Endodermal cell (in vitro differentiated cells): ENCODE data around the gene SLC28A1. TPM values are rescaled to one million over a fixed set of nuclear protein-coding genes. Genes with fewer than 3 reads are reported as not detected.
A peak's percentile ranks its signal among the peaks of the same experiment; 100 is the strongest.

Experiments
- DNase-seq: peaks from one replicate; pipeline ENCODE4 v3.0.0-alpha.2; 2017
- H3K27ac ChIP-seq: 2 replicates; pipeline ENCODE4 v1.5.1; 2013; ENCODE audit warnings: mild to moderate bottlenecking, low read depth, low read length, moderate library complexity
- H3K27me3 ChIP-seq: 2 replicates; pipeline ENCODE4 v1.6.1; 2013; ENCODE audit warnings: mild to moderate bottlenecking, low read length, moderate library complexity; ENCODE audit not compliant: insufficient read depth, control insufficient read depth, poor library complexity, severe bottlenecking
- H3K36me3 ChIP-seq: 2 replicates; pipeline ENCODE4 v1.7.0; 2013; ENCODE audit warnings: mild to moderate bottlenecking, low read length, moderate library complexity; ENCODE audit not compliant: control insufficient read depth, insufficient read depth
- H3K4me1 ChIP-seq: one replicate; pipeline ENCODE4 v1.7.0; 2013; ENCODE audit warnings: low read length; ENCODE audit not compliant: control insufficient read depth, insufficient read depth
- H3K4me3 ChIP-seq: 2 replicates; pipeline ENCODE4 v1.5.1; 2013; ENCODE audit warnings: mild to moderate bottlenecking, low read length, moderate library complexity
- H3K9ac ChIP-seq: 2 replicates; pipeline ENCODE4 v1.6.1; 2013; ENCODE audit warnings: mild to moderate bottlenecking, low read length, moderate library complexity; ENCODE audit not compliant: poor library complexity, severe bottlenecking; ENCODE audit errors: extremely low read depth
- H3K9me3 ChIP-seq: 2 replicates; pipeline ENCODE4 v1.6.1; 2013; ENCODE audit warnings: mild to moderate bottlenecking, low read length, moderate library complexity; ENCODE audit not compliant: control insufficient read depth
- H3K27ac Mint-ChIP-seq: 2 replicates; pipeline ENCODE4 v1.8.0; 2020; ENCODE audit warnings: mixed read lengths
- H3K27me3 Mint-ChIP-seq: 2 replicates; pipeline ENCODE4 v1.8.0; 2021; ENCODE audit warnings: mild to moderate bottlenecking, mixed read lengths; ENCODE audit not compliant: insufficient read depth
- H3K36me3 Mint-ChIP-seq: 2 replicates; pipeline ENCODE4 v1.8.0; 2020; ENCODE audit warnings: low read depth, mixed read lengths
- H3K4me1 Mint-ChIP-seq: 2 replicates; pipeline ENCODE4 v1.8.0; 2020; ENCODE audit warnings: mixed read lengths
- H3K4me3 Mint-ChIP-seq: 2 replicates; pipeline ENCODE4 v1.8.0; 2020; ENCODE audit warnings: mild to moderate bottlenecking, moderate library complexity, mixed read lengths
- H3K9me3 Mint-ChIP-seq: 2 replicates; pipeline ENCODE4 v1.8.0; 2020; ENCODE audit warnings: mild to moderate bottlenecking, mixed read lengths
- WGBS, 2 experiments: methylation state at CpG; one replicate each; pipeline versions ENCODE4 v1.1.5 to v1.1.7; 2013; ENCODE audit warnings: missing lambda C conversion rate in 2 of 2, mixed read lengths in 1 of 2; ENCODE audit not compliant: insufficient coverage in 1 of 2, insufficient read length in 1 of 2; 5-methylcytosine and 5-hydroxymethylcytosine counted together
- total RNA-seq, 2 donors: library from RNA; stranded (reverse); fragmentation: NEBNext Ultra II Directional in 1 of 2; extraction: Animal tissue kit (Norgen Biotek cat#: 25700) in 1 of 2; gene quantifications; 2 replicates in 1 of 2; 3 replicates in 1 of 2; pipeline ENCODE4 v1.2.1, GENCODE V29; 2021
- TF ChIP-seq, protein P1 (sequence below): fragments of 200-600 bp; sonication (generic); conservative IDR thresholded peaks from 2 replicates; pipeline ENCODE4 v1.5.0; 2021; ENCODE audit warnings: antibody characterized with exemption, mild to moderate bottlenecking

Gene SLC28A1
- total RNA-seq, 2 donors from 2014 or later: not detected

- WGBS, 2 experiments: 85% methylated on average over 5 of the region's 5 CpGs; no CpG with 5 or more reads in 1 of the 2 experiments
- peaks cover 30% of the 10 kb centered on the region for H3K27me3 ChIP-seq
- no peaks in the 10 kb centered on the region for H3K9me3 ChIP-seq
- no peak overlapping the region for H3K27ac ChIP-seq
- H3K36me3 ChIP-seq: no peaks in the 10 kb centered on the region
- Mint-ChIP-seq H3K4me1 (peaks cover 12% of the 10 kb centered on the region), H3K36me3 (no peaks in the 10 kb centered on the region), H3K27ac (no peak overlapping the region), H3K4me3 (no peak overlapping the region), H3K27me3 (peaks cover 37% of the 10 kb centered on the region), H3K9me3 (no peaks in the 10 kb centered on the region)
- no peaks in the 10 kb centered on the region for H3K4me1 ChIP-seq
- H3K9ac ChIP-seq: no peak overlapping the region
- TF ChIP-seq, protein P1, sequence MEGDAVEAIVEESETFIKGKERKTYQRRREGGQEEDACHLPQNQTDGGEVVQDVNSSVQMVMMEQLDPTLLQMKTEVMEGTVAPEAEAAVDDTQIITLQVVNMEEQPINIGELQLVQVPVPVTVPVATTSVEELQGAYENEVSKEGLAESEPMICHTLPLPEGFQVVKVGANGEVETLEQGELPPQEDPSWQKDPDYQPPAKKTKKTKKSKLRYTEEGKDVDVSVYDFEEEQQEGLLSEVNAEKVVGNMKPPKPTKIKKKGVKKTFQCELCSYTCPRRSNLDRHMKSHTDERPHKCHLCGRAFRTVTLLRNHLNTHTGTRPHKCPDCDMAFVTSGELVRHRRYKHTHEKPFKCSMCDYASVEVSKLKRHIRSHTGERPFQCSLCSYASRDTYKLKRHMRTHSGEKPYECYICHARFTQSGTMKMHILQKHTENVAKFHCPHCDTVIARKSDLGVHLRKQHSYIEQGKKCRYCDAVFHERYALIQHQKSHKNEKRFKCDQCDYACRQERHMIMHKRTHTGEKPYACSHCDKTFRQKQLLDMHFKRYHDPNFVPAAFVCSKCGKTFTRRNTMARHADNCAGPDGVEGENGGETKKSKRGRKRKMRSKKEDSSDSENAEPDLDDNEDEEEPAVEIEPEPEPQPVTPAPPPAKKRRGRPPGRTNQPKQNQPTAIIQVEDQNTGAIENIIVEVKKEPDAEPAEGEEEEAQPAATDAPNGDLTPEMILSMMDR: no peak
- H3K4me3 ChIP-seq: no peak overlapping the region
- DNase-seq: peak; percentile 66
Measured at GRCh38 chr15:84975871-84976351, 91.4 kb downstream of the SLC28A1 start.

GRCh38 chr15:84976746-84977345, 92.4 kb downstream of the SLC28A1 start:
- H3K9me3 Mint-ChIP-seq: no peaks in the 10 kb centered on the region
- TF ChIP-seq, protein P1: no peak
- no peak overlapping the region for H3K27ac Mint-ChIP-seq
- Histone ChIP-seq H3K9me3 (no peaks in the 10 kb centered on the region), H3K27me3 (peaks cover 30% of the 10 kb centered on the region), H3K27ac (no peak overlapping the region), H3K4me1 (no peaks in the 10 kb centered on the region), H3K9ac (no peak overlapping the region), H3K36me3 (no peaks in the 10 kb centered on the region), H3K4me3 (no peak overlapping the region)
- H3K27me3 Mint-ChIP-seq: peaks cover 36% of the 10 kb centered on the region
- peaks cover 12% of the 10 kb centered on the region for H3K4me1 Mint-ChIP-seq
- no peak overlapping the region for H3K4me3 Mint-ChIP-seq
- 91 to 94% methylated on average over 8 to 10 of the region's 10 CpGs for WGBS, 2 experiments
- H3K36me3 Mint-ChIP-seq: no peaks in the 10 kb centered on the region
- no peak for DNase-seq

GRCh38 chr15:84979651-84980050, 95.2 kb downstream of the SLC28A1 start:
- peak; percentile 78 for DNase-seq
- H3K4me3 Mint-ChIP-seq: peak overlapping the region; percentile 76
- no peaks in the 10 kb centered on the region for H3K36me3 ChIP-seq
- H3K4me1 ChIP-seq: no peaks in the 10 kb centered on the region
- no peak overlapping the region for H3K9ac ChIP-seq
- H3K27ac ChIP-seq: no peak overlapping the region
- peaks cover 55% of the 10 kb centered on the region for H3K27me3 Mint-ChIP-seq
- H3K4me1 Mint-ChIP-seq: peaks cover 19% of the 10 kb centered on the region
- no peaks in the 10 kb centered on the region for H3K9me3 Mint-ChIP-seq
- H3K36me3 Mint-ChIP-seq: no peaks in the 10 kb centered on the region
- H3K9me3 ChIP-seq: no peaks in the 10 kb centered on the region
- H3K27ac Mint-ChIP-seq: no peak overlapping the region
- TF ChIP-seq, protein P1: no peak
- H3K27me3 ChIP-seq: peaks cover 54% of the 10 kb centered on the region
- WGBS, 2 experiments: 25% methylated on average over 10 to 16 of the region's 16 CpGs
- peak overlapping the region; percentile 85 for H3K4me3 ChIP-seq
